Psoas muscle (tissue), 8 donors: ENCODE results near the gene KCTD5. TPM values are rescaled to one million over a fixed set of nuclear protein-coding genes. Genes with fewer than 3 reads are reported as not detected.

ENCODE experiments used
- ATAC-seq, 4 donors: fragments of 200-7000 bp; cut with Tn5 transposase; one replicate each; pipeline ENCODE4 v1.9.1; 2020; ENCODE audit warnings: moderate library complexity in 3 of 4, mild to moderate bottlenecking in 2 of 4
- DNase-seq, 2 donors: peaks; one replicate each; pipeline ENCODE4 v3.0.0-alpha.2; 2020
- H3K27ac ChIP-seq: fragments of 200-600 bp; one replicate; pipeline ENCODE4 v1.8.0; 2022
- H3K27me3 ChIP-seq, 3 donors: fragments of 200-600 bp in 1 of 3; one replicate each; pipeline versions ENCODE4 v1.6.1 to v1.8.0; 2013 to 2022; ENCODE audit warnings: low read length in 2 of 3, mild to moderate bottlenecking in 2 of 3, moderate library complexity in 1 of 3; ENCODE audit not compliant: insufficient read depth in 3 of 3
- H3K36me3 ChIP-seq, 2 donors: fragments of 200-600 bp in 1 of 2; one replicate each; pipeline versions ENCODE4 v1.6.1 to v1.8.0; 2013 to 2022; ENCODE audit warnings: low read depth in 1 of 2, mild to moderate bottlenecking in 1 of 2, moderate library complexity in 1 of 2; ENCODE audit not compliant: insufficient read depth in 1 of 2
- H3K4me1 ChIP-seq: fragments of 200-600 bp; one replicate; pipeline ENCODE4 v1.8.0; 2022
- H3K4me3 ChIP-seq: fragments of 200-600 bp; one replicate; pipeline ENCODE4 v1.8.0; 2022; ENCODE audit warnings: mild to moderate bottlenecking
- H3K9me3 ChIP-seq: fragments of 200-600 bp; one replicate; pipeline ENCODE4 v1.8.0; 2022
- CTCF ChIP-seq: fragments of 200-600 bp; IDR thresholded peaks from one replicate; pipeline ENCODE4 v1.8.0; 2022; ENCODE audit warnings: antibody characterized with exemption
- WGBS, 3 donors: extraction: QIAGEN DNeasy Blood & Tissue Kit; methylation state at CpG; one replicate each; pipeline versions ENCODE4 v1.1.6 to v1.1.7; 2013; 5-methylcytosine and 5-hydroxymethylcytosine counted together
- intact Hi-C, 2 donors: fragments of 100-400 bp; cut with DNase I; formaldehyde crosslinking; loops; one replicate each; pipeline versions ENCODE4 v1.11.0 to v1.14.2; 2022
- polyA plus RNA-seq, 3 donors: library from polyadenylated mRNA; stranded (reverse); fragments of 200-250 nt; gene quantifications; one replicate each; pipeline ENCODE4 v1.2.3, GENCODE V29; 2013
- total RNA-seq, 4 donors: library from RNA; stranded (reverse); fragmentation: NEBNext Ultra II Directional in 2 of 4; extraction: Animal tissue kit (Norgen Biotek cat#: 25700) in 2 of 4; gene quantifications; one replicate each; pipeline versions ENCODE4 v1.2.1 to v1.2.4, GENCODE V29; 2021 to 2023
- donor health status: healthy with polysubstance abuse.
- donor health status: DM: no; HTN: no; CAD: no; lungs with moderate emphysema.
- donor health status: Bipolar disorder and iron deficiency.
- donor health status: healthy.
- donor health status: DM: yes; HTN: yes; CAD: no.
- donor health status: DM: no; HTN: no; CAD: no.
- donor health status: DM: no; HTN: no; CAD: no.
- donor health status: DM: yes; HTN: yes; CAD: no.

Gene KCTD5
- total and polyA plus RNA-seq, 7 donors: 9.1 to 65.8 (median 17.2) TPM

DNA sequence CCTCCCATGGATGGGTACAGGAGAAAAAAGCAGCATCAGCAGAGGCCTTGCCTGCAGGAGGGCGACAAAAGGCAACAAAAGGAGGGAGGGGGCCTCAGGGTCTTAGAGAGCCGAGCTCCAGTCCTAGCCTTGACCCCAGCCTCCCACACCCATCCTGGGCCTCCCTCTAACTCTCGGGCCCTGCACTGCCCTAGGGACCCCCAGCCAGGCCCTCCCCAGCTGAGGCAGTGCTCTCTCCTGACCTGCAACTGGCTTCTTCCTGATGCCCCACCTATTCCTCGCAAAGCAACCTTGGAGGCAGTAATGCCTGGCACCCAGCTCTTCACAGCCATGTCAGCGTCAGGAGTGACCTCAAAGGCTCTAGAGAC lies 54.9 kb downstream of the KCTD5 start:
- 80 to 87% (median 82%) methylated on average over 4 to 5 of the region's 5 CpGs for WGBS, 3 donors
- intact Hi-C loops: no loop called here
- no peaks in the 10 kb centered on the region for H3K9me3 ChIP-seq
- no peaks in the 10 kb centered on the region for H3K4me1 ChIP-seq
- no peaks in the 10 kb centered on the region for H3K36me3 ChIP-seq
- no peak for TF ChIP-seq CTCF
- peaks cover 0 to 5% (median 3%) of the 10 kb centered on the region in 3 donors for H3K27me3 ChIP-seq
- H3K27ac ChIP-seq: no peak overlapping the region
- DNase-seq (no peak), ATAC-seq (no peak)
- no peak overlapping the region for H3K4me3 ChIP-seq

DNA sequence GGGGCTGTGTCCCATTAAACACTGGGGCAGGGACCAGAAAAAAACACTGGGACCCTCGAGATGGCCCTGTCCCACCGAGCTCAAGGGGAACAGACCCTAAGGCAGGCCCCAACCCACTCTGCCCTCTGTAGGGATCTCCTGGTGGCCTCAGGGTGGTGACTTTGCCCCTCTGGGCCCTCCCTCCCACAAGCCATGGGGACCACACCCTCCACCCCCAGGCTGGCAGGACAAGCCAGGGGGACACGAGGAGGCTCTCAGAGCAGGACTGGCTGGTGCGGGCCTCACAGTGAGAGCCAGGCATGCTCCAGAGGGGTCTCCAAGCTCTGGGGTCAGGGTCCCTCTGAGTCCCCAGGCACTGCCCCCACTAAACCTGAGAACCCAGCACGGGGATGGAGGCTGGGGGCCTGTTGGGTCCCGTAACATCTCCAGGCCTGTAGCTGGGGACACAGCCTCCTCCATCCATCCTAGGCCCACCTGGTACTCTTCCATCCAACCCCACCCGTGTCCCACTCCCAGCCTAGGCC lies 55.6 kb downstream of the KCTD5 start:
- 72 to 80% (median 79%) methylated on average over 6 to 7 of the region's 7 CpGs for WGBS, 3 donors
- no peak overlapping the region for H3K4me3 ChIP-seq

GRCh38 chr16:2738615-2739014 lies 56.3 kb downstream of the KCTD5 start:
- 70 to 81% (median 79%) methylated on average over 3 to 5 of the region's 5 CpGs for WGBS, 3 donors
- ATAC-seq: peak in 1 of 4 donors; percentile 19
- peaks cover 0 to 5% (median 3%) of the 10 kb centered on the region in 3 donors for H3K27me3 ChIP-seq
- no peak for TF ChIP-seq CTCF
- H3K9me3 ChIP-seq: no peaks in the 10 kb centered on the region
- intact Hi-C loops: no loop called here
- H3K4me1 ChIP-seq: no peaks in the 10 kb centered on the region
- no peak for DNase-seq
- no peak overlapping the region for H3K27ac ChIP-seq
- H3K4me3 ChIP-seq: no peak overlapping the region
- H3K36me3 ChIP-seq: no peaks in the 10 kb centered on the region

More for the DNA sequence above, 55.6 kb downstream of the KCTD5 start:
- ATAC-seq (no peak), DNase-seq (no peak)
- Histone ChIP-seq H3K27me3 (peaks cover 0 to 5% (median 3%) of the 10 kb centered on the region in 3 donors), H3K36me3 (no peaks in the 10 kb centered on the region), H3K4me1 (no peaks in the 10 kb centered on the region), H3K9me3 (no peaks in the 10 kb centered on the region), H3K27ac (no peak overlapping the region)
- intact Hi-C loops: no loop called here
- TF ChIP-seq CTCF: no peak

GRCh38 chr16:2739625-2740430 lies 57.5 kb downstream of the KCTD5 start:
- H3K4me3 ChIP-seq: no peak overlapping the region
- H3K27me3 ChIP-seq: peaks cover 0 to 5% (median 3%) of the 10 kb centered on the region in 3 donors
- no peaks in the 10 kb centered on the region for H3K4me1 ChIP-seq
- DNase-seq (no peak), ATAC-seq (no peak)
- no peak overlapping the region for H3K27ac ChIP-seq
- 45 to 59% (median 53%) methylated on average over 8 of the region's 8 CpGs for WGBS, 3 donors
- no peaks in the 10 kb centered on the region for H3K36me3 ChIP-seq
- no peak for TF ChIP-seq CTCF
- intact Hi-C loops: no loop called here
- H3K9me3 ChIP-seq: no peaks in the 10 kb centered on the region
